HepG2 (cell line): ENCODE data around the gene CRADD. TPM values are rescaled to one million over a fixed set of nuclear protein-coding genes. Genes with fewer than 3 reads are reported as not detected.

Experiments used
- ATAC-seq: fragments of 200-7000 bp; cut with Tn5 transposase; 3 replicates; pipeline ENCODE4 v1.9.1; 2020; ENCODE audit warnings: mild to moderate bottlenecking, moderate library complexity
- BruUV-seq: library from RNA; stranded (reverse); fragments of 400-500 nt; replicated peaks from 2 replicates; lab custom pipeline; 2021; lab: Mats Ljungman, UMichigan
- CTCF ChIA-PET: fragments of 300-600 bp; formaldehyde crosslinking; extraction: SDS; loops from one replicate; lab custom pipeline; 2021; ENCODE audit warnings: low total read pairs, inconsistent platforms, low intra/inter-chr PET ratio; lab: Yijun Ruan, JAX
- POLR2A ChIA-PET: fragments of 350-600 bp; sonication (Branson Sonifier 250); formaldehyde crosslinking; loops from one replicate; lab custom pipeline; 2020; ENCODE audit warnings: antibody characterized with exemption, inconsistent platforms; lab: Yijun Ruan, JAX
- DNase-seq: peaks from one replicate; pipeline ENCODE4 v3.0.0-alpha.2; 2015; ENCODE audit warnings: low spot score
- FAIRE-seq: peaks from 3 replicates; lab custom pipeline; 2011; peaks lifted over from hg19 to GRCh38; lab: Jason Lieb, UNC
- H2AFZ ChIP-seq: one replicate; pipeline ENCODE4 v1.6.1; 2011; ENCODE audit warnings: low read length, inconsistent platforms
- H3K27ac ChIP-seq: fragments of 300-600 bp; 3 replicates; pipeline ENCODE4 v1.8.0; 2011; ENCODE audit warnings: mixed run types, mild to moderate bottlenecking, mixed read lengths, low read length, inconsistent platforms; ENCODE audit not compliant: insufficient read depth; ENCODE audit errors: extremely low read length
- H3K27me3 ChIP-seq, 2 experiments: fragments of 200-600 bp in 1 of 2; 2 replicates in 1 of 2; 3 replicates in 1 of 2; pipeline versions ENCODE4 v1.6.0 to v1.8.0; 2011; ENCODE audit warnings: low read length in 2 of 2, mild to moderate bottlenecking in 2 of 2, moderate library complexity in 2 of 2, inconsistent platforms in 1 of 2; ENCODE audit not compliant: insufficient read depth in 2 of 2, control insufficient read depth in 1 of 2
- H3K36me3 ChIP-seq, 2 experiments: fragments of 200-600 bp in 1 of 2; replicated peaks in 1 of 2; 2 replicates in 1 of 2; 3 replicates in 1 of 2; pipeline versions ENCODE4 v1.5.1 to v1.8.0; 2011; ENCODE audit warnings: low read length in 2 of 2, inconsistent platforms in 1 of 2; ENCODE audit not compliant: insufficient read depth in 2 of 2, control insufficient read depth in 1 of 2
- H3K4me1 ChIP-seq: 2 replicates; pipeline ENCODE4 v1.5.1; 2012; ENCODE audit warnings: low read length, inconsistent platforms; ENCODE audit not compliant: insufficient read depth
- H3K4me2 ChIP-seq: 2 replicates; pipeline ENCODE4 v1.6.0; 2011; ENCODE audit warnings: low read depth, low read length, inconsistent platforms
- H3K4me3 ChIP-seq, 3 experiments: fragments of 200-600 bp in 1 of 3; sonication (generic), shearing (Covaris generic) in 1 of 3; replicated peaks in 1 of 3; 2 replicates each; pipeline ENCODE4 v1.5.1; 2011 to 2016; ENCODE audit warnings: low read length in 3 of 3, inconsistent platforms in 2 of 3, low read depth in 2 of 3, mild to moderate bottlenecking in 2 of 3, control low read depth in 1 of 3, mixed read lengths in 1 of 3; ENCODE audit not compliant: insufficient read depth in 1 of 3
- H3K79me2 ChIP-seq: one replicate; pipeline ENCODE4 v1.6.1; 2011; ENCODE audit warnings: low read length, inconsistent platforms; ENCODE audit not compliant: insufficient read depth
- H3K9ac ChIP-seq: 2 replicates; pipeline ENCODE4 v1.6.0; 2011; ENCODE audit warnings: mild to moderate bottlenecking, low read depth, low read length, inconsistent platforms; ENCODE audit not compliant: insufficient read depth
- H3K9me3 ChIP-seq: 2 replicates; pipeline ENCODE4 v1.5.1; 2012; ENCODE audit warnings: mild to moderate bottlenecking, low read length
- H4K20me1 ChIP-seq: 2 replicates; pipeline ENCODE4 v1.6.0; 2011; ENCODE audit warnings: inconsistent platforms, mild to moderate bottlenecking, low read length, moderate library complexity; ENCODE audit not compliant: insufficient read depth
- BRD4 ChIP-seq: sonication (generic); formaldehyde crosslinking; IDR thresholded peaks from 2 replicates; pipeline ENCODE4 v1.4.0; 2020; ENCODE audit warnings: missing genetic modification reagents
- MEIS1 ChIP-seq: sonication (generic); formaldehyde crosslinking; IDR thresholded peaks from 2 replicates; pipeline ENCODE4 v1.9.0; 2021; ENCODE audit warnings: mild to moderate bottlenecking, missing genetic modification reagents, moderate library complexity, borderline replicate concordance
- TFAP4 ChIP-seq: sonication (generic); IDR thresholded peaks from 2 replicates; pipeline ENCODE4 v1.6.1; 2016; ENCODE audit warnings: low read depth, borderline replicate concordance
- TOPORS ChIP-seq: sonication (generic); formaldehyde crosslinking; IDR thresholded peaks from 2 replicates; pipeline ENCODE4 v1.8.0; 2023; ENCODE audit warnings: mild to moderate bottlenecking, missing genetic modification reagents
- ZBTB49 ChIP-seq: sonication (generic); formaldehyde crosslinking; IDR thresholded peaks from 2 replicates; pipeline ENCODE4 v1.4.0; 2020; ENCODE audit warnings: missing genetic modification reagents, borderline replicate concordance
- ZFAT ChIP-seq: sonication (generic); formaldehyde crosslinking; conservative IDR thresholded peaks from 2 replicates; pipeline ENCODE4 v1.8.1; 2023; ENCODE audit warnings: missing genetic modification reagents, inconsistent platforms
- ZNF224 ChIP-seq: sonication (generic); formaldehyde crosslinking; IDR thresholded peaks from 2 replicates; pipeline ENCODE4 v1.5.0; 2020; ENCODE audit warnings: mild to moderate bottlenecking, missing genetic modification reagents
- ZNF33B ChIP-seq: sonication (generic); formaldehyde crosslinking; IDR thresholded peaks from 2 replicates; pipeline ENCODE4 v1.5.1; 2020; ENCODE audit warnings: mild to moderate bottlenecking, missing genetic modification reagents
- ZNF576 ChIP-seq: sonication (generic); formaldehyde crosslinking; IDR thresholded peaks from 2 replicates; pipeline ENCODE4 v1.4.0; 2020; ENCODE audit warnings: mild to moderate bottlenecking, missing genetic modification reagents
- ZNF775 ChIP-seq: sonication (generic); formaldehyde crosslinking; IDR thresholded peaks from 2 replicates; pipeline ENCODE4 v1.4.0; 2020; ENCODE audit warnings: missing genetic modification reagents, mild to moderate bottlenecking, moderate library complexity, borderline replicate concordance
- WGBS: methylation state at CpG from one replicate; pipeline ENCODE4 v1.1.6; 2017; ENCODE audit warnings: low lambda C conversion rate; 5-methylcytosine and 5-hydroxymethylcytosine counted together
- in situ Hi-C: cut with HindIII; loops from 2 replicates; pipeline ENCODE4 v1.10.0; 2017; ENCODE audit warnings: low pct_unique_long_range_greater_than_20kb; ENCODE audit not compliant: extremely low pct_ligation_motif_present
- intact Hi-C: fragments of 100-400 bp; cut with micrococcal nuclease; formaldehyde crosslinking; loops from one replicate; pipeline ENCODE4 v1.10.0; 2022; ENCODE audit not compliant: unreplicated experiment
- polyA plus RNA-seq, 8 experiments: library from polyadenylated mRNA; depleted of rRNA in 3 of 8; stranded (reverse) in 7 of 8; unstranded in 1 of 8; fragments of >200 nt; fragmentation: Illumina TruSeq in 4 of 8; extraction: Trizol in 4 of 8; gene quantifications; 2 replicates each; pipeline versions ENCODE4 v1.2.1 to v1.2.3, GENCODE V29; 2011 to 2016; ENCODE audit warnings: low read depth in 4 of 8, missing spikeins in 1 of 8, mixed read lengths in 1 of 8; ENCODE audit not compliant: insufficient read depth in 1 of 8
- total RNA-seq, 5 experiments: library from RNA; depleted of rRNA; stranded (reverse); fragments of >200 nt; fragmentation: Illumina TruSeq; extraction: Trizol; gene quantifications; 2 replicates each; pipeline ENCODE4 v1.2.3, GENCODE V29; 2016; ENCODE audit warnings: low read depth in 1 of 5

Gene CRADD
- total and polyA plus RNA-seq, 2 of the 13 experiments (the other 11 are each of a cell fraction or from before 2014, with no cell fraction given), result 12.4 to 18.8 TPM

DNA sequence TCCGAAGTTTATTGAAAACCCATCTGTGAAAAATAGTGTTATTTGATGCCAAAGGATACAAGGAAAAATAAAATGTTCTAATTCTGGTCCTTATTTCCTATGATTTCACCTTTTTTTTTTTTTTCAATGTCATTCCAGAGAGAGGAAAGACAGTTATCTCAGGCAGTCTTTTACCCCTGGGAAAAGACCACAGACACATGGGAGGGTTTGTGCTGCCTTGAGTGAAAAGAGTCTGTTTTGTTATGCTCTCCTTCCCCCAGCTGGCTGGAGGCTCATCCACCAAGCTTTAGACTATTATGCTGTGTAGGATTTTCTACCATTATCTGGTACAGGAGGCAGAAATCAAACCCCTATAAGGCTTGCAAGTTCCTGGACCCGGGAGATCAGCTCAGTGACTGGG, 151.8 kb downstream of the CRADD start (continued):
- no peak for TF ChIP-seq ZFAT (CRISPR knock-in tag)
- TF ChIP-seq TFAP4, result no peak
- TF ChIP-seq ZNF33B (CRISPR knock-in tag), result no peak
- no peak for TF ChIP-seq ZBTB49 (CRISPR knock-in tag)
- no peak for TF ChIP-seq MEIS1 (CRISPR knock-in tag)
- no peak for TF ChIP-seq ZNF775 (CRISPR knock-in tag)

GRCh38 chr12:93831374-93831773, 154.2 kb downstream of the CRADD start:
- Histone ChIP-seq H3K79me2 (no peaks in the 10 kb centered on the region), H3K9ac (no peak overlapping the region), H3K27ac (no peak overlapping the region), H3K4me1 (no peaks in the 10 kb centered on the region), H3K9me3 (no peaks in the 10 kb centered on the region), H2AFZ (no peak overlapping the region), H3K36me3 (no peaks in the 10 kb centered on the region), H3K4me3 (no peak overlapping the region), H4K20me1 (no peaks in the 10 kb centered on the region), H3K4me2 (no peak overlapping the region), H3K27me3 (no peaks in the 10 kb centered on the region)
- intact Hi-C loops, result no loop called here
- CTCF ChIA-PET, result no interaction called here
- TF ChIP-seq TOPORS (CRISPR knock-in tag), result no peak
- TF ChIP-seq BRD4 (CRISPR knock-in tag), result no peak
- TF ChIP-seq ZNF576 (CRISPR knock-in tag), result no peak
- TF ChIP-seq ZNF224 (CRISPR knock-in tag), result no peak
- in situ Hi-C loops, result no loop called here
- POLR2A ChIA-PET, result no interaction called here
- 87% methylated on average over 5 of the region's 5 CpGs for WGBS
- FAIRE-seq (no peak), ATAC-seq (no peak), DNase-seq (no peak)
- BruUV-seq, result no TSS peak
